ENCODE measurements around the gene TPSG1. TPM values are rescaled to one million over a fixed set of nuclear protein-coding genes. Genes with fewer than 3 reads are reported as not detected.
"Not testable (repeated sequence)": the region's sequence is repeated elsewhere in the genome, so short reads cannot be mapped to it uniquely, and the experiment has no call there.

The TPSG1 gene
- not detected for polyA plus RNA-seq (2012; ENCODE audit: insufficient read depth, insufficient read length, low read depth)

GRCh38 chr16:1225051-1225451 lies at the start of gene TPSG1:
Gene TPSG1, minus strand, starts transcription at chr16:1225268. Its CDS starts 16 bp downstream, at chr16:1225252.
- H3K36me3 ChIP-seq, result no peaks in the 10 kb centered on the region
- peaks cover 4% of the 10 kb centered on the region; the same call in 1 of the 2 replicates for H3K27me3 ChIP-seq
- no peak within 1 kb of the TSS for H3K4me3 ChIP-seq (ENCODE audit: low read depth, low read length)
- H3K9me3 ChIP-seq, result no peaks in the 10 kb centered on the region
- no peaks in the 10 kb centered on the region for H3K4me1 ChIP-seq
- no peak for TF ChIP-seq CTCF (IDR thresholded peaks at IDR 0.05; ENCODE audit: low read depth, low read length)
- no peak for DNase-seq

- Histone ChIP-seq H3K4me3 (ENCODE audit: low read depth, low read length) (no peak overlapping the region), H3K36me3 (no peaks in the 10 kb centered on the region), H3K4me1 (peaks cover 21% of the 10 kb centered on the region), H3K27me3 (peaks cover 80% of the 10 kb centered on the region), H3K9me3 (peaks cover 4% of the 10 kb centered on the region; the same call in 1 of the 2 replicates)
- DNase-seq, result no peak
- TF ChIP-seq CTCF (IDR thresholded peaks at IDR 0.05; ENCODE audit: low read depth, low read length), result no peak
Measured at GRCh38 chr16:1274767-1275166, 49.7 kb upstream of the TPSG1 start.

- H3K27me3 ChIP-seq, result peaks cover 79% of the 10 kb centered on the region
- no peaks in the 10 kb centered on the region for H3K36me3 ChIP-seq
- peaks cover 4% of the 10 kb centered on the region; the same call in 1 of the 2 replicates for H3K9me3 ChIP-seq
- no peak overlapping the region for H3K4me3 ChIP-seq (ENCODE audit: low read depth, low read length)
- H3K4me1 ChIP-seq, result peaks cover 21% of the 10 kb centered on the region
- TF ChIP-seq CTCF (IDR thresholded peaks at IDR 0.05; ENCODE audit: low read depth, low read length), result no peak
- no peak for DNase-seq
Measured at GRCh38 chr16:1273816-1274215, 48.7 kb upstream of the TPSG1 start.

- H3K36me3 ChIP-seq, result no peaks in the 10 kb centered on the region
- H3K4me3 ChIP-seq (ENCODE audit: low read depth, low read length), result peak overlapping the region; percentile 21; the same call in 1 of the 2 replicates
- H3K4me1 ChIP-seq, result peaks cover 21% of the 10 kb centered on the region
- H3K9me3 ChIP-seq, result peaks cover 4% of the 10 kb centered on the region; the same call in 1 of the 2 replicates
- TF ChIP-seq CTCF (IDR thresholded peaks at IDR 0.05; ENCODE audit: low read depth, low read length), result no peak
- H3K27me3 ChIP-seq, result peaks cover 72% of the 10 kb centered on the region
- peak; percentile 87 for DNase-seq
Measured at GRCh38 chr16:1272453-1273198, 47.6 kb upstream of the TPSG1 start.

- Histone ChIP-seq H3K4me3 (ENCODE audit: low read depth, low read length) (peak overlapping the region; percentile 21; the same call in 1 of the 2 replicates), H3K4me1 (peaks cover 21% of the 10 kb centered on the region), H3K27me3 (peaks cover 69% of the 10 kb centered on the region)
- H3K36me3 ChIP-seq, H3K9me3 ChIP-seq: not testable (repeated sequence)
- DNase-seq, result peak; percentile 96
Measured at GRCh38 chr16:1271724-1272413, 46.8 kb upstream of the TPSG1 start.

GRCh38 chr16:1271380-1271723 lies 46.3 kb upstream of the TPSG1 start:
- Histone ChIP-seq H3K4me1 (peaks cover 21% of the 10 kb centered on the region), H3K9me3 (peaks cover 8% of the 10 kb centered on the region; the same call in 1 of the 2 replicates), H3K36me3 (no peaks in the 10 kb centered on the region), H3K27me3 (peaks cover 72% of the 10 kb centered on the region), H3K4me3 (ENCODE audit: low read depth, low read length) (no peak overlapping the region)
- no peak for DNase-seq
- TF ChIP-seq CTCF (IDR thresholded peaks at IDR 0.05; ENCODE audit: low read depth, low read length), result no peak

- Histone ChIP-seq H3K4me1 (peaks cover 21% of the 10 kb centered on the region), H3K27me3 (peaks cover 68% of the 10 kb centered on the region)
- not testable (repeated sequence) for H3K9me3 ChIP-seq; H3K36me3 ChIP-seq; H3K4me3 ChIP-seq (ENCODE audit: low read depth, low read length); DNase-seq
Measured at GRCh38 chr16:1269418-1269817, 44.4 kb upstream of the TPSG1 start.

Measured in BE2C (cell line).